OCI-LY7 (cell line): ENCODE data around the gene C1GALT1.

Experiments used
- EZH2phosphoT487 ChIP-seq: fragments of 200-600 bp; sonication (generic); IDR thresholded peaks from 2 replicates; pipeline ENCODE4 v1.6.1; 2018; ENCODE audit warnings: low read depth, borderline replicate concordance, mild to moderate bottlenecking, mixed run types, antibody characterized with exemption, low read length, moderate library complexity, mixed read lengths
- TF ChIP-seq, protein P1 (sequence below): fragments of 200-600 bp; sonication (generic); conservative IDR thresholded peaks from 2 replicates; pipeline ENCODE4 v1.5.1; 2014; ENCODE audit warnings: mild to moderate bottlenecking, antibody characterized with exemption, low read length, moderate library complexity, mixed read lengths

DNA sequence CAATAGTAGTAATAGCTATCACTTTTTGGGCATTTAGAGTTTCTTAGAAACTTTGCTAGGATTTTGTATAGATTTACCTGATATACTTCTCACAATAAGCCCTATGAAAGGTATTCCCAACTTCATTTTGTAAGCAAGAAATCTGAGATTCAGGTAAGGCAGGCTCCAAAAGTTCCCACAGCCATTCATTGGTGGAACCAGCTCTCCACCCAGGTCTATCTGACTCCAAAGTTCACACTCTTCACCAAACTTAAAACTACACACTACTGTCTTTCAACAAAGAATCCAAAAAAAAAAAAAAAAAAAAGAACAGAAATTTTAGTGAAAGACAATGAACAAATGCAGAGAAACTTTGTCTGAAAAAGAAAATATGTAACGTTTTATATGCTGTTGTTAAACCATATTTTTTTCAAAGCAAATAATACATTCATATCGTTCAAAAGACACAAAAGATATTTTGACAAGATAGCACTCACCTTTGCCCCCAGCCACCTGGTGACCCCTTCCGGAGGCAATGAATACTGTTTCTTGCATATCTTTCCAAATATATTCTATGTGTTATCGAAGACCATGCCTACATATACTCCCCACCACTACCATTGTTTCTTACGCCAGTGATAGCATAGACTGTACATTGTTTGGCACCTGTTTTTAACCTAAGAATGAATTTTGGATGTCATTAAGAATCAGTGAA, 108.2 kb downstream of the C1GALT1 start:
- TF ChIP-seq, protein P1, sequence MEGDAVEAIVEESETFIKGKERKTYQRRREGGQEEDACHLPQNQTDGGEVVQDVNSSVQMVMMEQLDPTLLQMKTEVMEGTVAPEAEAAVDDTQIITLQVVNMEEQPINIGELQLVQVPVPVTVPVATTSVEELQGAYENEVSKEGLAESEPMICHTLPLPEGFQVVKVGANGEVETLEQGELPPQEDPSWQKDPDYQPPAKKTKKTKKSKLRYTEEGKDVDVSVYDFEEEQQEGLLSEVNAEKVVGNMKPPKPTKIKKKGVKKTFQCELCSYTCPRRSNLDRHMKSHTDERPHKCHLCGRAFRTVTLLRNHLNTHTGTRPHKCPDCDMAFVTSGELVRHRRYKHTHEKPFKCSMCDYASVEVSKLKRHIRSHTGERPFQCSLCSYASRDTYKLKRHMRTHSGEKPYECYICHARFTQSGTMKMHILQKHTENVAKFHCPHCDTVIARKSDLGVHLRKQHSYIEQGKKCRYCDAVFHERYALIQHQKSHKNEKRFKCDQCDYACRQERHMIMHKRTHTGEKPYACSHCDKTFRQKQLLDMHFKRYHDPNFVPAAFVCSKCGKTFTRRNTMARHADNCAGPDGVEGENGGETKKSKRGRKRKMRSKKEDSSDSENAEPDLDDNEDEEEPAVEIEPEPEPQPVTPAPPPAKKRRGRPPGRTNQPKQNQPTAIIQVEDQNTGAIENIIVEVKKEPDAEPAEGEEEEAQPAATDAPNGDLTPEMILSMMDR, result no peak
- no peak for TF ChIP-seq EZH2phosphoT487
